ENCODE data around the gene ANK2. TPM values are rescaled to one million over a fixed set of nuclear protein-coding genes. Genes with fewer than 3 reads are reported as not detected.

The ANK2 gene
- total RNA-seq, 1 donor = 79.6 TPM

DNA sequence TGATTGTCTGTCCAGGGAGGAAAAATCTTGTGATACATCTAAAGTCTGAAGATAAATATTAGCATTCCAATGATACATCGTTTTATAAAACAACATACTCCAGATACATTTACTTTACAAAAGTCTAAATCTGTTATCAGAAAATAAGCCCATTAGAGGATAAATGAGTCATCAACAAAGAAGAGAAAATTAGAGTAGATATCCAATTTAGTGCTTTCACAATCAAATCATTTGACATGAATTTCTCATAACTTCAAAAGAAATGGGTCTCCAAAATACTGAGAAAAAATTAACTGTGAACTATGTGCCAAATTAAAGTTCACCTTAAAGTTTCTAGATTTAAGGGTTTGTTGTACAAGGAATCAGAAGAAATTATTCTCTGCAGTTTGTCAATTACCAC is 213.8 kb downstream of the ANK2 start:
- no peak overlapping the region for H3K27ac ChIP-seq (ENCODE audit: low read depth, low read length)
- DNase-seq (ENCODE audit: insufficient read length, low spot score, missing footprints) = no peak
- H4K20me1 ChIP-seq (ENCODE audit: insufficient read depth, low read length) = no peaks in the 10 kb centered on the region
- no peak overlapping the region for H2AFZ ChIP-seq (ENCODE audit: low read length)
- H3K27me3 ChIP-seq (ENCODE audit: insufficient read depth, low read length) = no peaks in the 10 kb centered on the region
- no peak overlapping the region for H3K4me3 ChIP-seq (ENCODE audit: insufficient read depth, low read length)
- no peaks in the 10 kb centered on the region for H3K9me3 ChIP-seq (ENCODE audit: low read depth, low read length)
- TF ChIP-seq, protein P1, sequence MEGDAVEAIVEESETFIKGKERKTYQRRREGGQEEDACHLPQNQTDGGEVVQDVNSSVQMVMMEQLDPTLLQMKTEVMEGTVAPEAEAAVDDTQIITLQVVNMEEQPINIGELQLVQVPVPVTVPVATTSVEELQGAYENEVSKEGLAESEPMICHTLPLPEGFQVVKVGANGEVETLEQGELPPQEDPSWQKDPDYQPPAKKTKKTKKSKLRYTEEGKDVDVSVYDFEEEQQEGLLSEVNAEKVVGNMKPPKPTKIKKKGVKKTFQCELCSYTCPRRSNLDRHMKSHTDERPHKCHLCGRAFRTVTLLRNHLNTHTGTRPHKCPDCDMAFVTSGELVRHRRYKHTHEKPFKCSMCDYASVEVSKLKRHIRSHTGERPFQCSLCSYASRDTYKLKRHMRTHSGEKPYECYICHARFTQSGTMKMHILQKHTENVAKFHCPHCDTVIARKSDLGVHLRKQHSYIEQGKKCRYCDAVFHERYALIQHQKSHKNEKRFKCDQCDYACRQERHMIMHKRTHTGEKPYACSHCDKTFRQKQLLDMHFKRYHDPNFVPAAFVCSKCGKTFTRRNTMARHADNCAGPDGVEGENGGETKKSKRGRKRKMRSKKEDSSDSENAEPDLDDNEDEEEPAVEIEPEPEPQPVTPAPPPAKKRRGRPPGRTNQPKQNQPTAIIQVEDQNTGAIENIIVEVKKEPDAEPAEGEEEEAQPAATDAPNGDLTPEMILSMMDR (IDR thresholded peaks at IDR 0.05; ENCODE audit: extremely low read depth, low read depth, low read length) = no peak
- no peak overlapping the region for H3K4me2 ChIP-seq (ENCODE audit: insufficient read depth, low read length)
- H3K36me3 ChIP-seq (ENCODE audit: insufficient read depth, low read length) = no peaks in the 10 kb centered on the region
- no peaks in the 10 kb centered on the region for H3K79me2 ChIP-seq (ENCODE audit: insufficient read depth, low read length)
- no peaks in the 10 kb centered on the region for H3K4me1 ChIP-seq (ENCODE audit: insufficient read depth, low read length)

DNA sequence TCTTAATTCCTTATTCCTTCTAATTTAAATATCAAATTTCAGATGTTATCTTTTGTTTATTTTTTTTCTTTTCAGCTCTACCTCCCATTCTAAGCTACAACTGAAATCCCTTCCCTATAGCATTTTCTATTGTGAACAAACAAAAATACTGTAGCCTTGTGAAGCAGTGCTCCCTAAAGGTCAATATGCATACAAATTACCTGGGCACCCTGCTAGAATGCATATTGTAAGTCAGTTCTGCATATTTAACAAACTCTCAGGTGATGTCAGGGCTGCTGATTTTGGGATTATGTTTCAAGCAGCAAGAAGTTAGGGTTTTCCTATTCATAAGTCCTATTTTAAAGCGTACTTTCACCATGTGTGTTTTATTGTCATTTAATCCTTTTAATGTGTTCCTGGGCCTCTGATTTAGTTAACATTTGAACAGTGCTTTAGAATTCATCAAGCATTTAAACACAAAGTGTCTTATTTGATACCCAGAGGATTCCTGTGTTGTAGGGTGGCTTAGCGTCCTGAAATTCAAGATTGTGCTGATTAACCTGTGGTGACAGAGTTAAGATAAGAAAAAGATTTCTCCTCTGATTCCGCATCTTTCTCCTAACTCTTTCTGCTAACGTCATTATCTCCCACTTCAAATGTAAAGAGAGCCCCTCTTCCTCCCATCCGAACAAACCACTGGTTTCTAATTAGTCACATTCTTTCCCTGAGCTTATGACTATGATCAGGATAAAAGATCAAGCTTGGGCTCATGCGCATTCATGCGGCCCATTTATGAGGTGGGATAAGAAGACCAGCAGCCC is 221.3 kb downstream of the ANK2 start:
- Histone ChIP-seq H3K27ac (ENCODE audit: low read depth, low read length) (no peak overlapping the region), H3K4me2 (ENCODE audit: insufficient read depth, low read length) (no peak overlapping the region), H3K9me3 (ENCODE audit: low read depth, low read length) (no peaks in the 10 kb centered on the region), H4K20me1 (ENCODE audit: insufficient read depth, low read length) (no peaks in the 10 kb centered on the region), H3K4me3 (ENCODE audit: insufficient read depth, low read length) (no peak overlapping the region), H3K4me1 (ENCODE audit: insufficient read depth, low read length) (no peaks in the 10 kb centered on the region), H3K36me3 (ENCODE audit: insufficient read depth, low read length) (no peaks in the 10 kb centered on the region), H2AFZ (ENCODE audit: low read length) (no peak overlapping the region), H3K27me3 (ENCODE audit: insufficient read depth, low read length) (no peaks in the 10 kb centered on the region), H3K79me2 (ENCODE audit: insufficient read depth, low read length) (no peaks in the 10 kb centered on the region)
- TF ChIP-seq, protein P1 (IDR thresholded peaks at IDR 0.05; ENCODE audit: extremely low read depth, low read depth, low read length) = no peak
- DNase-seq (ENCODE audit: insufficient read length, low spot score, missing footprints) = no peak

DNA sequence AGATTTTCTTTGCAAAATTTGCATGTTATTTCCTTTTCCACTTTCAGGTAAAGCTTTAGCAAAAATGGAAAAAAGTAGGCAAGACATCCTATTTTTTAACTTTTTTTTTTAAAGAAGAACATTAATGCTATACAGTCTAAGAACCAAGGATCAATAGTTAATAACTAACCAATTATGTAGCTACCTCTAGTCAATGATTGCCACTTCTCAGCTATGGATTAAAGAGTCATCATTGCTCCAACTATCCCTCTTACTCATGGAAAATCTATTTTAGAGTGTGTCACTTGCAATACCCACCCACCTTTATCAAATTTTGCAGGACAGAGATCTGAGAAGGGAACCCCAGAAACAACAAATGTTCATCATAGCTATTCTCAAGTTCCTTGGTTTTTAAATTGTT is 223.1 kb downstream of the ANK2 start:
- Histone ChIP-seq H3K9me3 (ENCODE audit: low read depth, low read length) (no peaks in the 10 kb centered on the region), H3K27me3 (ENCODE audit: insufficient read depth, low read length) (no peaks in the 10 kb centered on the region), H3K4me3 (ENCODE audit: insufficient read depth, low read length) (no peak overlapping the region), H3K4me1 (ENCODE audit: insufficient read depth, low read length) (no peaks in the 10 kb centered on the region), H4K20me1 (ENCODE audit: insufficient read depth, low read length) (no peaks in the 10 kb centered on the region), H3K36me3 (ENCODE audit: insufficient read depth, low read length) (no peaks in the 10 kb centered on the region), H3K27ac (ENCODE audit: low read depth, low read length) (no peak overlapping the region), H3K4me2 (ENCODE audit: insufficient read depth, low read length) (no peak overlapping the region), H3K79me2 (ENCODE audit: insufficient read depth, low read length) (no peaks in the 10 kb centered on the region), H2AFZ (ENCODE audit: low read length) (no peak overlapping the region)
- no peak for DNase-seq (ENCODE audit: insufficient read length, low spot score, missing footprints)
- TF ChIP-seq, protein P1 (IDR thresholded peaks at IDR 0.05; ENCODE audit: extremely low read depth, low read depth, low read length) = no peak

DNA sequence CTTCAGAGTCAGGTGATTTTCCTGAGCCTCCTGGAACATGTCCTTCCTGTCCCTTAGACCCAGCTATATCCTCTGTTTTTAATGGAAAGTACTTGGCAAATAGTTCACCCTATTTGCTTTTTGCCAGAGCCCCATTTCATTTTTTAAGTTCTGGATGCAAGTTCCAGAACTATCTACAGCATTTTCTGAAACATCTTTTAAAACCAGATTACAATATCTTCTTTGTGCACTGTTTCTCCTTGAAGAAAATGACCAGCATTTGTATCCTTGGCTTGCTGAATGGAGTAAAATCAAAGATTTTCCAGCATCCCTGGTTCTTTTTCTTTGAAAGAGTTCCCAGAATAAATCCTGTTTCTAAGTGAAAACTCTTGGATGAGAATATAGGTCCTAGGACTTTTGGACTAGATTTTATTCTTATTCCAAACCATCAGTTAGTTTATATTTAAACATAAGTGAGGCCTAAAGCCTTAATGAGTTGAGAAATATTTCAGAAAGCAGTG is 224.3 kb downstream of the ANK2 start:
- no peak for DNase-seq (ENCODE audit: insufficient read length, low spot score, missing footprints)
- no peaks in the 10 kb centered on the region for H3K4me1 ChIP-seq (ENCODE audit: insufficient read depth, low read length)
- no peaks in the 10 kb centered on the region for H3K27me3 ChIP-seq (ENCODE audit: insufficient read depth, low read length)
- no peak overlapping the region for H2AFZ ChIP-seq (ENCODE audit: low read length)
- no peak overlapping the region for H3K27ac ChIP-seq (ENCODE audit: low read depth, low read length)
- H3K36me3 ChIP-seq (ENCODE audit: insufficient read depth, low read length) = no peaks in the 10 kb centered on the region
- H3K9me3 ChIP-seq (ENCODE audit: low read depth, low read length) = no peaks in the 10 kb centered on the region
- no peaks in the 10 kb centered on the region for H3K79me2 ChIP-seq (ENCODE audit: insufficient read depth, low read length)
- H3K4me2 ChIP-seq (ENCODE audit: insufficient read depth, low read length) = no peak overlapping the region
- H3K4me3 ChIP-seq (ENCODE audit: insufficient read depth, low read length) = no peak overlapping the region
- H4K20me1 ChIP-seq (ENCODE audit: insufficient read depth, low read length) = no peaks in the 10 kb centered on the region
- TF ChIP-seq, protein P1 (IDR thresholded peaks at IDR 0.05; ENCODE audit: extremely low read depth, low read depth, low read length) = no peak
